NK-92 (cell line): ENCODE data around the gene CD44.

Experiments
- DNase-seq: peaks from one replicate; lab custom pipeline; 2025; ENCODE audit not compliant: unreplicated experiment; lab: John Stamatoyannopoulos, UW

Gene CD44

DNA sequence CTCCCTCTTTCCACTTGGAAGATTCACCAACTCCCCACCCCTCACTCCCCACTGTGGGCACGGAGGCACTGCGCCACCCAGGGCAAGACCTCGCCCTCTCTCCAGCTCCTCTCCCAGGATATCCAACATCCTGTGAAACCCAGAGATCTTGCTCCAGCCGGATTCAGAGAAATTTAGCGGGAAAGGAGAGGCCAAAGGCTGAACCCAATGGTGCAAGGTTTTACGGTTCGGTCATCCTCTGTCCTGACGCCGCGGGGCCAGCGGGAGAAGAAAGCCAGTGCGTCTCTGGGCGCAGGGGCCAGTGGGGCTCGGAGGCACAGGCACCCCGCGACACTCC is 397 bp upstream of the CD44 start:
- DNase-seq, result no peak

GRCh38 chr11:35139722-35140282 is 831 bp downstream of the CD44 start:
- no peak for DNase-seq

GRCh38 chr11:35141071-35141470 is 2.1 kb downstream of the CD44 start:
- no peak for DNase-seq

DNA sequence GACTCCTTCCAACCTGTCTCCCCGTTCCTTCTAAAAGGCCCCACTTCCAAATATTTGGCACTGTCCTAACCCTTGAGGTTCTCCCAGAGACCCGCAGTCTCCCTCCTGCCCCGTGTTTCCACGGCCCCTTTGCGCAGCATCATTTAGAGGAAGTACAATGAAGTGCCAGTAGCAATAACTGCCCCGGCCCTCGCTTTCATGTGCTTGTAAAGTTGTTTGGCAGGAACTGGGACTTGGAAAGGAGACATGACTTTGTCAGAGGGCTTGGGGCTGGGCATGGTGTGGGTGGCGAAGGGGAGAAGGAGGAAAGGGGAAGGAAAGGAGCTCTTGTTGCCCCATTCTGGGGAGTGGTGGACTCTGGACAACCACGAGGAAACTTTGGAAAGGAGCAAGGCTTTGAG is 2.6 kb downstream of the CD44 start:
- DNase-seq, result no peak

DNA sequence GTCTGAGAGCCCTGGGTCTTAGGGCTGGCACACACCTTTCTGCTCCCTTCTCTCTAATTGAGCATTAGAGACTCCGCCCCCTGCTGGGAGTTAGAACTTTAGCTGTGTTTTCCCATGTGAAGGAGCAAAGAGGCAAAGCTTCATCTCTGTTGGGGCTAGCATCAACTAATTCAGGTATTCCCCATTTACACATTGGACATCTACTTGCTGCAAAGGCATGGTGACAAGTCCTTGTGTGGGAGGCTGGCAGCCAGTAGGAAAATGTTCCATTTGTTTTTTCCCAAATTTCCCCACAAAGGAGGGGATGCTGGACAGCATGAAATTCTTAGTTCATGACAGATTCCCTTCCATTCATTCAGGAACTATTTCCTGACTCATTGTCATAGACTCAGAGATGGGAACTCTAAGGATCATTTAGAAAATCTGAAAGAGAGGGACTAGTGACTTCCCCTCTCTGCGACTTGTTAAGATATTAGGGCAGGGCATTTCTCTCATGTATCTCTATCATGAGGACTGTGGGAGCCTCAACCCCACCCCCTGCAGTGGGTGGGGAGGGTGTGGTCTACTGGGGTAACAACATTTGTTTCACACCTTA is 3.6 kb downstream of the CD44 start:
- no peak for DNase-seq

- no peak for DNase-seq
Observed at GRCh38 chr11:35143297-35144135, 4.5 kb downstream of the CD44 start.

DNA sequence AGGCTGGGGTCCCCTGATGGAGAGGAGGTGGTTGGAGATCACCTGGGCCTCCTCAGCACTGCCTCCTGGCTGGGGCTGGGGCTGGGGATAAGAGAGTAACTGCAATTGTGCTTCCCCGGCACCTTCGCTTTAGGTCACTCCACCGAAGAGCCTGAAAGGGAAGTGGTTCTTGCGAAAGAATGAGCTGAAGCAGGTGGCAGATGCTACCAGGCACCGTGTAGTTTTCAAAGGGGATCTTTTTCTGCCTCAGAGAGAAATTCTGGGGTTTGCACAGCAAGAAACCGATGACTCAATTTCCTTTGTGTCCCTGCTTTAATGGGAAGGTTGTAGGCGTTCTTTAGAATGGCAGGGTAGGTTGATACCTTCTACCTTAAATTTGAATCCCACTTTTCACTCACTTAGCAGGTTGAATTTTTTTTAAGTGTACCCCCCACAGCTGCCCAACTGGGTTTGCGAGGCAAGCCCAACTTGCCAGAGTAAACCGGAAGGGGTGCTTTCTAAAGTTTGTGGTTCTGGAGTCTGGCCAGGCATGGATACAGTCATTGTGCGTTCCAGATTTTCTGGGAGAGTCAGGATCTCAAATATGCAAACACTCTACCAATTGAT is 5.3 kb downstream of the CD44 start:
- no peak for DNase-seq

- no peak for DNase-seq
Observed at GRCh38 chr11:35144806-35145205, 5.8 kb downstream of the CD44 start.

DNA sequence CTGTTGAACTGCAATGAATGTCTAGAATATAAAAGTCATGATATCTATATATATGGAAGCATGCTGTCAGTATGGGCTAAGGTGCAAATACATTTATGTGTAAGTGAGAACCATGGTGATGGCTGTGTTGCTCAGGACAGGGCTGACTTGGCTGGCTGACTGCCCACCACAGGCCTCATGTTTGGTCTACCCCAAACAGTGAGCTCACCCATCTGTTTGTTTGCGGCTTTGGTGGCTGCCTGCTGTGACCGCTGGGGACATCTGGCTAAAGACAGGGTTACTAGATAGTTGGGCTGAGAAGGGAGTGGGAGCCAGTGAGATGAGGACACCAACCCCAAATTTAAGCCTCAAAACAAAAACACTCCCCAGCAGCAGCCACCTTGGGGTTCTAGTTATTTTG is 6.3 kb downstream of the CD44 start:
- DNase-seq, result no peak

DNA sequence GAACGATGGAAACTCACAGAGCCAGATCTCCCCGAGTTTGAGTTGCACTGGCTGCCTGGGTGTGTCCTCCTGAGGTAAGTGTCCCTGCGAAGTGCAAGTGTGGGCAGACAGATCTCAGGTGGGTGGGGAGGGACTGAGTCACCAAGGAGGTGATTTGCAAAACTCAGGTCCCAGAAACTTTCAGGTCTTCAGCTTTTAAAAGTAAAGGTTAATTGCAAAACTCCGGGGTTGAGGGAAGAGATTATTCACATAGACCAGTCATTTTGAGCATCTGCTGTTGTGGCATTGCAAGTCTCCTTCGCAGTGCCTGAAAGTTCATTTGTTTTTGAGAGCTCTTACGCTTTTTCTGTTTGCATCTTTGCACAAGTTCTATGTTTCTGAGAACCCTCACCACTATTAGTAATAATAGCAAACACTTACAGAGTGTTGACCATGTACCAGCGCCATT is 7.1 kb downstream of the CD44 start:
- no peak for DNase-seq

- no peak for DNase-seq
Observed at GRCh38 chr11:35146711-35147110, 7.7 kb downstream of the CD44 start.

- no peak for DNase-seq
Observed at GRCh38 chr11:35147235-35147634, 8.3 kb downstream of the CD44 start.

DNA sequence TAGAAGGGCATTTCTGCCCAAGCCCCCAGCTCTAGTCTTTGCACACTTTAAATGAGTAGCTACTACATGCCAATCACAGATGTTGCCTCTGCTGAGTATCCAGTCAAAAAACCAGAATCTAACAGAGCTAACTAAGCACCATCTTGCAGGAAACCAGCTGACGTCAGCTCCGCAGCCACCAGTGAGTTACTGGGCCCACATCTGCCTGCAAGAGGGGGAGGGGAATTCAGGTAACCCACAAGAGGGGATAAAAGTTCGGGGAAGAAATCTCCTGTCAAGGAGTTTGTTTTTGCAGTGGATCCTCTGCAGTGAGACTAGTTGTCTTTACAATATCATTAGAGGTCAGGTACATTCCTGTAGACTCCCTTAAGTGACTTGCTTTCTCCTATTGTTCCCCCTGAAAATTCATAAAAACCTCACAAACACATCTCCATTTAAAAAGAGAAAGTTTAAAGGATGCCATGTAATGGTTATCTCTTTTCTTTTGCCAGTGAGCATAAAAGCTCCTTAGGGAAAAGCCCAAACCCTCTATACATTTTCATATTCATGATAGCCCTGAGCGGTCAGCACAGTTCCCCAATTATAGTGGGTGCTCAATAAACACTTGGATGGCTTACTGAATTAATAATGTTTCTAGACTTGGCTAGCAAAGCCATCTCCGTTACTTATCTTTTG is 9.3 kb downstream of the CD44 start:
- DNase-seq, result no peak

DNA sequence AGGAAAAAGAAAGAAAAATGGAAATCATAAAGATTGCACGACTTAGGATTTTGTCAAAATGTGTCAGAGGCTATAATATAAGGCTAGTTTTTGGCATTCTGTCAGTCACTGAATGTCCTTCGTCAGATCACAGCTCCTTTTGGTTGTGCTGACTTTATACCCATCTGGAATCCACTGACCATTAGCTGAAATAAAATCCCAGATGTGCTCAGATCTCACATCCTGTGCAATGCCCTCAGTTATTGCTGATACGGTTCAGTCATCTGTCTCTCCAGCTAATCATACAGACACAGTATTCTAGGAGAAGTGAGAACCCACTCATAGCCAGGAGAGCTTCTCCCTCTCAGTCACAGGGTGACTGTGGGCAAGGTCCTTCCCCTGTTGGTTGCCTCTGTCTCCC is 11.5 kb downstream of the CD44 start:
- DNase-seq, result no peak

DNA sequence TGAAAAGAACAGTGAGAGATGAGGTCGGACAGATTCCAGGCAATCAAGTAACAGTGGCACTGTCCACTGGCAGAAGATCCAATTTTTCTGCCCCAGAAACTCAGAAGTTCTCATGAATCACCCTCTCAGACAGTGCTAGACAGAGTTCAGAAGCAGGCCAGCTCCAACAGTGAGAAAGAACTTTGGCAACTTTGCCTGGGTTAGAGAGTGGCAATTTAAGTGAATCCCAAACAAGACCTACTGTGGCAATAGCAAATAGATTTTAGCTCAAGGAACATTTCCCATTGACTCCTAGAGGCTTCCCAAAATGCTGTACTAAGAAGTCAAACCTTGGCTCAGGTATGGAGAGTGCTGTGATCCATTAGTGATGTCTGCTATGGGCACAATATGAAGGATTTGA is 12.3 kb downstream of the CD44 start:
- no peak for DNase-seq

- DNase-seq, result no peak
Observed at GRCh38 chr11:35151683-35152280, 12.8 kb downstream of the CD44 start.

GRCh38 chr11:35152575-35152974 is 13.6 kb downstream of the CD44 start:
- no peak for DNase-seq

GRCh38 chr11:35153280-35153679 is 14.3 kb downstream of the CD44 start:
- DNase-seq, result no peak

- DNase-seq, result no peak
Observed at GRCh38 chr11:35154952-35155351, 16.0 kb downstream of the CD44 start.

- no peak for DNase-seq
Observed at GRCh38 chr11:35155677-35156076, 16.7 kb downstream of the CD44 start.
